Osteoblast (primary cell): ENCODE data around the gene GOSR1. TPM values are rescaled to one million over a fixed set of nuclear protein-coding genes. Genes with fewer than 3 reads are reported as not detected.

Experiments used
- DNase-seq: peaks from one replicate; pipeline ENCODE4 v3.0.0; 2011; ENCODE audit warnings: low spot score, mixed read lengths; ENCODE audit not compliant: insufficient read length; ENCODE audit errors: missing footprints
- H2AFZ ChIP-seq: 2 replicates; pipeline ENCODE4 v1.6.0; 2011; ENCODE audit warnings: mild to moderate bottlenecking, low read length
- H3K27ac ChIP-seq: 2 replicates; pipeline ENCODE4 v1.5.1; 2011; ENCODE audit warnings: mild to moderate bottlenecking, low read depth, low read length, moderate library complexity
- H3K27me3 ChIP-seq: 2 replicates; pipeline ENCODE4 v1.6.0; 2012; ENCODE audit warnings: mild to moderate bottlenecking, control low read depth, inconsistent platforms, low read length, moderate library complexity; ENCODE audit not compliant: insufficient read depth
- H3K36me3 ChIP-seq: 2 replicates; pipeline ENCODE4 v1.5.1; 2011; ENCODE audit warnings: mild to moderate bottlenecking, low read length, control low read depth, moderate library complexity; ENCODE audit not compliant: insufficient read depth
- H3K4me1 ChIP-seq: 2 replicates; pipeline ENCODE4 v1.5.1; 2011; ENCODE audit warnings: mild to moderate bottlenecking, low read length, control low read depth, moderate library complexity; ENCODE audit not compliant: insufficient read depth
- H3K4me2 ChIP-seq: 2 replicates; pipeline ENCODE4 v1.6.0; 2011; ENCODE audit warnings: mild to moderate bottlenecking, low read length; ENCODE audit not compliant: insufficient read depth
- H3K4me3 ChIP-seq: fragments of 200-600 bp; sonication (generic); 3 replicates; pipeline ENCODE4 v1.5.1; 2012; ENCODE audit warnings: mild to moderate bottlenecking, low read length, inconsistent platforms; ENCODE audit not compliant: insufficient read depth
- H3K79me2 ChIP-seq: 2 replicates; pipeline ENCODE4 v1.6.0; 2012; ENCODE audit warnings: mild to moderate bottlenecking, low read length, control low read depth, inconsistent platforms; ENCODE audit not compliant: insufficient read depth
- H3K9me3 ChIP-seq: 2 replicates; pipeline ENCODE4 v1.5.1; 2011; ENCODE audit warnings: low read depth, low read length, control low read depth
- H4K20me1 ChIP-seq: 2 replicates; pipeline ENCODE4 v1.6.0; 2012; ENCODE audit warnings: mild to moderate bottlenecking, low read length, control low read depth; ENCODE audit not compliant: insufficient read depth
- CTCF ChIP-seq: IDR thresholded peaks from 2 replicates; pipeline ENCODE4 v1.5.1; 2011; ENCODE audit warnings: mild to moderate bottlenecking, low read depth, low read length, moderate library complexity; ENCODE audit errors: extremely low read depth
- total RNA-seq: library from RNA; depleted of rRNA; stranded (reverse); fragments of >200 nt; gene quantifications from 2 replicates; pipeline ENCODE4 v1.2.3, GENCODE V29; 2012

GOSR1 gene
- total RNA-seq, 1 donor, result 29.3 TPM

- no peaks in the 10 kb centered on the region for H3K4me1 ChIP-seq
- no peak overlapping the region for H2AFZ ChIP-seq
- H3K4me2 ChIP-seq, result no peak overlapping the region
- H3K27ac ChIP-seq, result no peak overlapping the region
- no peaks in the 10 kb centered on the region for H3K27me3 ChIP-seq
- H3K36me3 ChIP-seq, result no peaks in the 10 kb centered on the region
- H4K20me1 ChIP-seq, result no peaks in the 10 kb centered on the region
- no peak for TF ChIP-seq CTCF
- no peaks in the 10 kb centered on the region for H3K9me3 ChIP-seq
- DNase-seq, result no peak
- no peaks in the 10 kb centered on the region for H3K79me2 ChIP-seq
- H3K4me3 ChIP-seq, result no peak overlapping the region
Measured at GRCh38 chr17:30556374-30557332, 79.4 kb downstream of the GOSR1 start.

- H3K27me3 ChIP-seq, result peaks cover 5% of the 10 kb centered on the region
- no peak overlapping the region for H3K4me2 ChIP-seq
- no peaks in the 10 kb centered on the region for H3K4me1 ChIP-seq
- H3K9me3 ChIP-seq, result no peaks in the 10 kb centered on the region
- no peak for TF ChIP-seq CTCF
- H2AFZ ChIP-seq, result no peak overlapping the region
- no peak overlapping the region for H3K4me3 ChIP-seq
- no peaks in the 10 kb centered on the region for H4K20me1 ChIP-seq
- no peaks in the 10 kb centered on the region for H3K79me2 ChIP-seq
- no peak for DNase-seq
- H3K27ac ChIP-seq, result no peak overlapping the region
- H3K36me3 ChIP-seq, result no peaks in the 10 kb centered on the region
Measured at GRCh38 chr17:30557916-30558685, 80.9 kb downstream of the GOSR1 start.

- no peak overlapping the region for H2AFZ ChIP-seq
- peaks cover 5% of the 10 kb centered on the region for H3K27me3 ChIP-seq
- H3K9me3 ChIP-seq, result no peaks in the 10 kb centered on the region
- no peak for DNase-seq
- no peak overlapping the region for H3K4me3 ChIP-seq
- H3K4me1 ChIP-seq, result no peaks in the 10 kb centered on the region
- no peak overlapping the region for H3K27ac ChIP-seq
- H3K4me2 ChIP-seq, result no peak overlapping the region
- no peaks in the 10 kb centered on the region for H3K36me3 ChIP-seq
- no peak for TF ChIP-seq CTCF
- no peaks in the 10 kb centered on the region for H4K20me1 ChIP-seq
- no peaks in the 10 kb centered on the region for H3K79me2 ChIP-seq
Measured at GRCh38 chr17:30558686-30559545, 81.7 kb downstream of the GOSR1 start.
